ENCODE data around the gene TIMM44.

DNA sequence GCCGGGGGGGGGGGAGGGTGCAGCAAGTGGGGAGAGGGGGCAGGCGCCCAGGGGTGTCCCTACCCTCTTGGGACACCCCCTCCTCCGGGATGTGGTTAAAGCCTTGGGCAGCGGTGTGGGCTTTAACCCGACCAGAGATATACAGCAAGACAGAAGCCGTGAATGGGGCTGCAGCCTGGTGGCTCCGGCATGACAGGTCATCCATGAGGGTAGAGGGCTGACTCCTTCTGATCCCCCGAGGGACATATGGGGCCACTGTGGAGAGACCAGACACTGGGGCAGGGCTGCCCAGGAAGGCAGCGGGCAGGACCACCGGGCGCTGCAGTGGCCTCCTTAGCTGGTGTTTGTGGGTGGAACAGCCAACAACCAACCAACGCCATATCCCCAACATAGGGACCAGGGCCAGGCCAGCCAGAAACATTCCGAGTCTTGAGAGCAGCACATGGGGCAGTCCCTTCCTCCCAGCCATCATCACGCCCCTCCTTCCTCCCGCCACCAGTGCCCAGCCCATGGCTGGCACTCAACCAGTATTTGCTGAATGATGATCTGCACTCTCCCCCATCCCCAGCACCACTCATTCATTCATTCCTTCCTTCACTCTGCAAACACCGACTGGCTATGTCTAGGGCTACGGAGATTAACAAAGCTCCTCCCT, 43.8 kb upstream of the TIMM44 start:
- TF ChIP-seq, protein P1, sequence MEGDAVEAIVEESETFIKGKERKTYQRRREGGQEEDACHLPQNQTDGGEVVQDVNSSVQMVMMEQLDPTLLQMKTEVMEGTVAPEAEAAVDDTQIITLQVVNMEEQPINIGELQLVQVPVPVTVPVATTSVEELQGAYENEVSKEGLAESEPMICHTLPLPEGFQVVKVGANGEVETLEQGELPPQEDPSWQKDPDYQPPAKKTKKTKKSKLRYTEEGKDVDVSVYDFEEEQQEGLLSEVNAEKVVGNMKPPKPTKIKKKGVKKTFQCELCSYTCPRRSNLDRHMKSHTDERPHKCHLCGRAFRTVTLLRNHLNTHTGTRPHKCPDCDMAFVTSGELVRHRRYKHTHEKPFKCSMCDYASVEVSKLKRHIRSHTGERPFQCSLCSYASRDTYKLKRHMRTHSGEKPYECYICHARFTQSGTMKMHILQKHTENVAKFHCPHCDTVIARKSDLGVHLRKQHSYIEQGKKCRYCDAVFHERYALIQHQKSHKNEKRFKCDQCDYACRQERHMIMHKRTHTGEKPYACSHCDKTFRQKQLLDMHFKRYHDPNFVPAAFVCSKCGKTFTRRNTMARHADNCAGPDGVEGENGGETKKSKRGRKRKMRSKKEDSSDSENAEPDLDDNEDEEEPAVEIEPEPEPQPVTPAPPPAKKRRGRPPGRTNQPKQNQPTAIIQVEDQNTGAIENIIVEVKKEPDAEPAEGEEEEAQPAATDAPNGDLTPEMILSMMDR (conservative IDR thresholded peaks at IDR 0.05; ENCODE audit: low read depth, low read length) = no peak
- TF ChIP-seq EZH2 (IDR thresholded peaks at IDR 0.05; ENCODE audit: borderline replicate concordance, low read depth, low read length, poor library complexity, severe bottlenecking) = no peak

All from A673 (cell line).